GM18519 (cell line): ENCODE data around the gene DSTN.

ENCODE experiments used
- ATAC-seq: cut with Tn5 transposase; IDR thresholded peaks from one replicate; pipeline ENCODE4 v1.9.1; 2021; ENCODE audit warnings: mild to moderate bottlenecking, moderate library complexity; ENCODE audit not compliant: unreplicated experiment, low FRiP score

The DSTN gene

DNA sequence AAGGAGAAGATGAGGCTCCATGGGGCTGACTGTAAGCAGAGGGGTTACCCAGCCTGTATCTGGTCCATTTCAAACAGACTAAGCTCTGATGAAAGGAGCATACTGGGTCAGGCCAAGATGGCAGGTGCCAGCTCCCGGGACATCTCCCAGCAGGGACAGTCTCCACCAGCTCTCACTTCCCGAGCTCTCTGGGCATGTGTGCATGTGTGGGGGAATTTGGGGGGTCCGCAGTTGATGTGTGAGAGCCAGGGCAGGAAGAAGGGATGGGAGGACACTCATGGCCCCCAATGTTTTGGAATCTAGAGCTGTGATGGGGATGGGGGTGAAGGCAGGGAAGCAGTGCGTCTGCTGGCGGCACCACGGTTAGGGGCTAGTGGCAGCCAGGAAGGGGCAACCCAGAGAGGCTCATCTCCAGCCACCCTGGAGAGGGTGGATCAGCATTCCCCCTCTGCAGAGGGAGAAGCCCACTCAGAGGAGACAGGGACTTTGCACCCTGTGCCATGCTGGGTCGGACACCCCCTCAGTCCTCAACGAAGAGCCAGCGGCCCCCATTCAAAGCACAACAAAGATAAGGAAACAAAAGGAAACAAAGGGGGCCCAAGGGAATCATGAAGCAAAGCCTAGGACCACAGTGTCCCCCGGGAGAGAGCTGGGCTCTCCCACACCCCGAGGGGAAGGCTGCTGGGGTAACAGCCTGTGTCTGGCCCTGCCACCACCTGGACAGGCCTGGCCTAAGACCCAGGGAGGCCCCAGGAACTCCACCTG, 52.4 kb downstream of the DSTN start:
- ATAC-seq = no peak

DNA sequence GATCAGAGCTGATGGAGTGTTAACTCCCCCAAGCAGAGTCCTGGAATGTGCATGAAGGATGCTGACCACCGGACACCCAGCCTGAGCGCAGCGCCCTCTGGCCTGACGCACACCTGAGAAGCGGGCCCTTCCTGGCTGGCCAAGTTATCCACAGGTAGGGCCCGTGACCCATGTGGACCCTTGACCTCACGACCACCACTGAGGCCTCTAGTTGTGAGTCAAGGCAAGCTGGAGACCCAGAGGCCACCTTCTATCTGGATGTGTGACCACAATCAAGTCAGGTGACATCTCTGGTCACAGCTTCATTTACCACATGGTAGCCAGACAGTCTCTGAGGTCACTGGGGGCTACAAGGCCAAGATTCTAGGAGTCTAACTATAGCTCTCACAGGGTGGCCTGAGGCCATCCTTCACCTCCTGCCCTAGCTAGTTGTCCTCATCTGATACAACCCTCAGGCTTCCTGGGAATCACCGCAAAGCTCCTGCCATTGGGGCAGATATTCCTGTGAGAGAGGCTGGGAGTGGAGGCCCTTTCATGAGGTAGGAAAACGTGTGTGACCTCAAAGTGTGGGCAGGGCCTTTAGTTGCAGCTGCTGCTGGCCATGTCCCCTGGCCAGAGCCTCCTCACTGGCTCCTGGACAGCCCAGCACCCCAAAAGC, 53.1 kb downstream of the DSTN start:
- no peak for ATAC-seq

- no peak for ATAC-seq
These were observed 54.2 kb downstream of the DSTN start for GRCh38 chr20:17624070-17624469.

DNA sequence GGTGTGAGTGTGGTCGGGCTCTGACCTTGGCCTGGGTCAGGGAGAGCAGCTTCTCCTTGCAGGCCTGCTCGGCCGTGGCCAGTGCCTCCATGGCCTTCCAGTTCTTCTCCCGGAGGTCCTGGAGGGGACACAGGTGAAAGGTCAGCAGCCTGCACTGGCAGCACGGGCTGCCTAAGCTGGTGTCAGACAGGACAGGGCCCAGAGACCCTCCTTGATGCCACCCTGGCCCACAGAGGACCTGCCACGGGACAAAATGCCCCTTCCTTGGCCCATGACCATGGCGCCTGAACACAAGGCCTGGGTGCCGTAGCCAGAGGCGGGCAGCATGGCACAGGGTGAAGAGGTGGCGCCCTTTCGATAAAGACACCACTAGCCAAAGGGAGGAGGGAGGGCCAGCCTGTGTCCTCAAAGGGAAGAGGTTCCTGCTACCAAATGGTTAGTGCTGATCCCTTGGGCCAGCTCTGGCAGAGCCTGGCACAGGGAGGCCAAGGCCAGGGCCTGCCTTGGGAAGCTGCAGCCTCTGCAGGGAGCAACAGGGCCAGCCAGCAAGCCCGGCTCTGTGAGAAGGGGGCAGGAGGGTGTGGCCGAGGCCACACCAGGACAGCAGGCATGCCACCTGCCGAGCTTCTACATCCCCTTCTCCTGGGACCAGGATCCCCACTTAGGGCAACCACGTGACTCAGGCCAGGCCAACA, 54.8 kb downstream of the DSTN start:
- ATAC-seq = no peak

DNA sequence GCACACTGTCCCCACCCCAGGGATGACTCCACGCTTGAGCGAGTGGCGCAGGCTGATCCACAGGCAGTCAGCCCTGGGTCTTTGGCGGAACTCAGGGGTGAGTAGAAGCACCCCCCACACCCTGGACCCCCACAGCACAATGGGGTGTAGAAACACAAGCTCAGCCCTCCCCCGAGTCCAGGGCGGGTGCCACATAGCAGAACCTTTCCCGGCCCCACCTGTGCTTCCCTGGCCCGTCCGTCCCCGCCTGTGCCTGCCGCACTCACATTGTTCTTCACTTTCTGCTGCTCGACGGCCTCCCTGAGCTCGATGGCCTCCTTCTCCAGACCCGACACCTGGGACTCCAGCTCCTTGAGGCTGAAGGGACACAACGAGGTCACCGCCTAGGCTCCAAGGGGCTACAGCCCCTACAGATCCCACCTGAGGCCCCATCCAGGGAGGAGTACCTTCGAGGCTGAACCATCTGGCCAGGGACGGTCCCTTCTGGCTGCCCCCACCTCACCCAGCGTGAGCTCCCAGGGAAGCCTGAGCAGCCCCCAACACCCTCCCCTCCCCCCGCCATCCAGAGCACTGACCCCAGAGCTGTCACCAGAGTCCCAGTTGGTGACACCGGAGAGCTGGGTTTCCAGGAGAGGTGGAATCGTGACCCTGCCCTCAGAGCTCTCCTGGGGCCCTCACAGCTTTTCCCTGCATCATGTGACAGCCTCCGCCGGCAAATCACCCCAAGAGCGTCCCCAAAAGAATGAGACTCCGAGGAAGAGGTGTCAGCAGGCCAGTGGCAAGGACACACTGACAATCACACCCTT, 55.6 kb downstream of the DSTN start:
- ATAC-seq = no peak

- ATAC-seq = no peak
These were observed 56.5 kb downstream of the DSTN start for GRCh38 chr20:17626217-17627007.

- no peak for ATAC-seq
These were observed 57.5 kb downstream of the DSTN start for GRCh38 chr20:17627101-17627955.

DNA sequence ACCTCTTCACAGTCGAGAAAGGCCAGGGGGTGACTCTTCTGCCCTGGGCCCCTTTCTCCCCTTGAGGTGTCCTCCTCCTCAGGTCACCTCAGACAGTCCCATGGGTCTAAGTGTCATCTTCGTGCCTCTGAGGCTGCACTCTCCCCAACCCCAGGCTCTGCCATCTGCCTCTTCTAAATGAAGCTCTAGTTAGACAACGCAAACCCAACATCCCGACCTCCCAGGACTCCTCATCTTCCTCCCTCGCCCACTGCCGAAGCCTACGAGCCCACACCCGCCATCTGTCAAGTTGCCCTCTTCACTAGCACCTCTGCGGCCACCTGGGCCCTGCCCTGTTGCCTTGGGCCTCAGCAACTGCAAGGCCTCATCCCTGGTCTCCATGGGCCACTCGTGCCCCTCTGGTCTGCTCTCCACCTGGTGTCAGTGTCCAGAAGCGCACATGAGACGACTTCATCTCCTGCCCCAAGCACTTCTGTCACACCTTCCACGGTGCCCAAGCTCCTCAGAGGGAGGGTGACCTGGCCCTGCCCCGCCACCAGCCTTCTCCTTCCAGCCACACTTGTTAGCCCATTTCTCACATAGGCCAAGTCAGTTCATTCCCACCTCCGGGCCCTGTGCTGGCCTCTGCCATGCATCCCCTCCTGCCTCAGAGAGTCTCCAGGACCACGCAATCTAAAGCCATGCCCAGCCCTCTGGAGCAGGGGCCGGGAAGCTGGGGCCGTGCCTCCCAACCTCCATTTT, 58.4 kb downstream of the DSTN start:
- no peak for ATAC-seq

DNA sequence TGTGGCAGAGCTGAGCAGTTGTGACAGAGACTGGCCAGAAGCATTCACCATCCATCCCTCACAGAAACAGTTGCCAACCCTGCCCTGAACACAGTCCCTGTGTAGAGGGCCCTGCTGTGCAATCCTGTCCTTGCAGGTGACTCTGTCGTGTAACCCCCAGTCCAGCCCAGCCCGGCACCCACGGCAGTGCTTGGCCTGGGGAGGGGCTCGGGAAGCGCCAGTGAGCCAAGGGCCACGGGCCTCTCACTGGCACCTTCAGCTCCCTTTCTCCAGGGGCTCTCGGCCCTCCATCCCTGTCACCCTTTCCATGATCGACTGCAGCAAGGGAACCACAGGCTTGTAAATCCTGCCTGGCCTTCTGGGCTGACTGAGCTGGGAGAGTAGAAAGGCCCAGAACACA, 59.1 kb downstream of the DSTN start:
- no peak for ATAC-seq

DNA sequence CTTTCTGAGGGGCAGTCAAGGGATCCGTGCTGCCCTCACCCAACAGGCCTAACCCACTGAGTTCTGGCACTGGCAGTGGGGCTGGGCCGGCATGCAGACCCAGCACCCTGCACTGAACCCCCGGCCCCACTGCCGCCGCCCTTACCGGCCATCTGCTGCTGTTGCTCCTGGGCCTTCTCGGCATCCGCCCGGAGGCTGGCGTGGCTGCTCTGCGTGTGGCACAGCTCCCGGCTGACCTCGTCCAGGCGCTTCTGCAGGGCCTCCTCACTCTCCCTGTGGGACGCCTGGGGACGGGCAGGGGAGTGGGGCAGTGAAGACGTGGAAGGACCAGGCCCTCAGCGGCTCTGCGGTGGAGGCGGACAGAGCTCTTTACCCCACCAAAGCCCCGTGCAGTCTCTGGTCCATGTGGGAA, 59.8 kb downstream of the DSTN start:
- ATAC-seq = no peak

GRCh38 chr20:17630151-17630805, 60.4 kb downstream of the DSTN start:
- ATAC-seq = no peak

- ATAC-seq = no peak
These were observed 60.9 kb downstream of the DSTN start for GRCh38 chr20:17630806-17631195.

GRCh38 chr20:17631576-17632319, 61.9 kb downstream of the DSTN start:
- no peak for ATAC-seq

GRCh38 chr20:17633221-17633849, 63.5 kb downstream of the DSTN start:
- no peak for ATAC-seq

DNA sequence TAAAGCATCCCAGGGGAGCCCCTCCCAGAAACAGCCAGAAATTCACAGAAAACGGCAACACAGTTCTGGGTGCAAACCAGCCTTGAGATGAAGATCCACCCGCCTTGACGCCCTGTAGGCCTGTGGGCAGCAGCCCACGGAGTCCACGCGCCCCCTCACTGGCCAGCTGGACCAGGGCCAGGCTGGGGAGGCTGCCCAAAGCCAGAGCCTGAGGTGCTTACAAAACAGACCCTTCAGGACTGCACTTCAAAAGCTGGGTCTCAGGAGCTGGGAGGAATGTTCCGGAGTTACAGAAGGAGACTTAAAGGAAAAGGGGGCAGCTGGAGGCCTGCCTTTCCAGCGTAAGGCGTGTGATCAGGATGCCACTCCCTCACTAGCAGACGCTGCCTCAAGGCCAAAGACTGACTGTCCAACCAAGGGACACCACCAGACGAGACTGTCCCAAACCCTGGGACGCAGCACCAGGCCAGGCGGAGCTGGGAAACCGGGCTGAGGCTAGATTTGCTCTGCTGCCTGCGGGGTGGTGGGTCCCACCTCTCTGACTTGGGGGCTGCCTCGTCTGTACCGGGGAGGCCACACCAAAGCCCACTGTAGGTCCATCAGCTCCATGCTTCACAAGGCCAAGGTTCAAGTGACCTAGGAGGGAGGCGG, 64.1 kb downstream of the DSTN start:
- ATAC-seq = no peak

DNA sequence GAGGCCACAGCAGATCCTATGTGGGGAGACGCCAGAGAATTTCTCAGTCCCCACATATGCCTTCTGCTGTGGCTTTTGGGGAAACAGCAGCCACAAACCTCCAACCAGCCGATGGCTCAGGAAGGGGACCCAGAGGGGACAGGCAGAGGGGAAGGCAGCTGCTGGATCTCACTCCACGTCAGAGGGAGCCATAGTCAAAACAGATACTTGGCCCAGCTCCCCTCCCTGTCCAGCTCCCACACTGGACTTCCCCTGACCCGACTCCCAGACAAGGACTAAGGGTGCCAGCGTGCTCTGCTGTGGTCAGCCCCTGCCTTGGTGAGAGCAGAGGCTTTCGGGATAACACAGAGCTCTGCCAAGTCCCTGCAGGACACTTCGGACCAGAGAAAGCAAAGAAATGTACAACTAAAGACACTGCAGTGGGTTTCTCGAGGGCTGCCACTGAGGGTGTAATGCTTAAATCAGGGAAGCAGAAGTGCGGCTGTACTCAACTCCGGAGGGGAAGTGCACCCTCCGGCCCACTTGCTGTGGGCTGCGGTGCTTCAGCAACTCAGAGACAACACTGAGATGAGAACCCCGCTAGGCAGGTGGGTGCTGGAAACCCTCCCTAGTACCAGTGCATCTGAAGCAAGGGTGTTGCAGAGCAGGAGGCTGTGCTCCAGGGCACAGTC, 64.9 kb downstream of the DSTN start:
- no peak for ATAC-seq
